H9 (cell line): Measurements from ENCODE around the gene SPRYD7. TPM values are rescaled to one million over a fixed set of nuclear protein-coding genes. Genes with fewer than 3 reads are reported as not detected.

ENCODE experiments used
- DNase-seq: peaks from one replicate; pipeline ENCODE4 v3.0.0-alpha.2; 2017
- H2AFZ ChIP-seq: one replicate; pipeline ENCODE4 v1.6.1; 2013; ENCODE audit warnings: mild to moderate bottlenecking, low read length, control low read depth, moderate library complexity
- H2AK5ac ChIP-seq: 2 replicates; pipeline ENCODE4 v1.6.1; 2013; ENCODE audit warnings: low read length, control low read depth, mixed read lengths; ENCODE audit not compliant: insufficient read length
- H2BK120ac ChIP-seq: one replicate; pipeline ENCODE4 v1.6.1; 2013; ENCODE audit warnings: low read depth, mild to moderate bottlenecking, low read length, control low read depth, inconsistent platforms; ENCODE audit not compliant: poor library complexity, severe bottlenecking
- H2BK12ac ChIP-seq: 2 replicates; pipeline ENCODE4 v1.6.1; 2013; ENCODE audit warnings: low read length, control low read depth, mixed read lengths, low read depth; ENCODE audit not compliant: insufficient read length
- H2BK15ac ChIP-seq: 2 replicates; pipeline ENCODE4 v1.6.1; 2013; ENCODE audit warnings: low read depth, low read length, control low read depth
- H2BK20ac ChIP-seq: one replicate; pipeline ENCODE4 v1.6.1; 2013; ENCODE audit warnings: low read depth, mild to moderate bottlenecking, low read length, control low read depth, inconsistent platforms; ENCODE audit not compliant: poor library complexity, severe bottlenecking
- H2BK5ac ChIP-seq: 2 replicates; pipeline ENCODE4 v1.6.1; 2013; ENCODE audit warnings: low read length, control low read depth, mixed read lengths; ENCODE audit not compliant: insufficient read length
- H3K14ac ChIP-seq: 2 replicates; pipeline ENCODE4 v1.6.1; 2013; ENCODE audit warnings: low read length, control low read depth; ENCODE audit not compliant: insufficient read depth
- H3K18ac ChIP-seq: 2 replicates; pipeline ENCODE4 v1.6.1; 2013; ENCODE audit warnings: low read depth, mild to moderate bottlenecking, mixed read lengths, low read length, control low read depth; ENCODE audit not compliant: insufficient read length
- H3K23ac ChIP-seq: 2 replicates; pipeline ENCODE4 v1.6.1; 2013; ENCODE audit warnings: low read length, control low read depth, mixed read lengths, low read depth; ENCODE audit not compliant: insufficient read length
- H3K23me2 ChIP-seq: 2 replicates; pipeline ENCODE4 v1.6.1; 2013; ENCODE audit warnings: low read depth, mild to moderate bottlenecking, mixed read lengths, low read length, control low read depth; ENCODE audit not compliant: insufficient read length, poor library complexity, severe bottlenecking
- H3K27ac ChIP-seq: 2 replicates; pipeline ENCODE4 v1.5.1; 2013; ENCODE audit warnings: low read length, control low read depth, mixed read lengths, low read depth; ENCODE audit not compliant: insufficient read length
- H3K27me3 ChIP-seq: 2 replicates; pipeline ENCODE4 v1.6.1; 2013; ENCODE audit warnings: low read length, control low read depth, inconsistent platforms; ENCODE audit not compliant: insufficient read depth
- H3K4ac ChIP-seq: 2 replicates; pipeline ENCODE4 v1.6.1; 2013; ENCODE audit warnings: low read depth, mild to moderate bottlenecking, control low read depth, inconsistent platforms, low read length, moderate library complexity
- H3K4me1 ChIP-seq: 2 replicates; pipeline ENCODE4 v1.6.1; 2013; ENCODE audit warnings: low read length, control low read depth, inconsistent platforms; ENCODE audit not compliant: insufficient read depth
- H3K4me2 ChIP-seq: 2 replicates; pipeline ENCODE4 v1.6.1; 2013; ENCODE audit warnings: low read length, control low read depth, mixed read lengths; ENCODE audit not compliant: insufficient read length, insufficient read depth
- H3K56ac ChIP-seq: 2 replicates; pipeline ENCODE4 v1.6.1; 2013; ENCODE audit warnings: low read depth, mild to moderate bottlenecking, mixed read lengths, low read length, control low read depth; ENCODE audit not compliant: insufficient read length
- H3K79me1 ChIP-seq: 2 replicates; pipeline ENCODE4 v1.6.1; 2013; ENCODE audit warnings: low read depth, mild to moderate bottlenecking, moderate library complexity, low read length, control low read depth, inconsistent platforms; ENCODE audit not compliant: insufficient read depth, poor library complexity, severe bottlenecking
- H3K79me2 ChIP-seq: 2 replicates; pipeline ENCODE4 v1.6.1; 2013; ENCODE audit warnings: low read length, control low read depth, inconsistent platforms; ENCODE audit not compliant: insufficient read depth
- H3K9ac ChIP-seq: 2 replicates; pipeline ENCODE4 v1.6.1; 2013; ENCODE audit warnings: low read length, control low read depth, mixed read lengths; ENCODE audit not compliant: insufficient read length; ENCODE audit errors: extremely low read depth
- H3K9me3 ChIP-seq: one replicate; pipeline ENCODE4 v1.6.1; 2013; ENCODE audit warnings: low read depth, low read length, inconsistent platforms; ENCODE audit not compliant: control insufficient read depth
- H3T11ph ChIP-seq: one replicate; pipeline ENCODE4 v1.6.1; 2013; ENCODE audit warnings: mild to moderate bottlenecking, low read length, control low read depth, inconsistent platforms
- H4K20me1 ChIP-seq: one replicate; pipeline ENCODE4 v1.6.1; 2013; ENCODE audit not compliant: control insufficient read depth, insufficient read length, insufficient read depth
- H4K5ac ChIP-seq: 2 replicates; pipeline ENCODE4 v1.6.1; 2013; ENCODE audit warnings: low read depth, mild to moderate bottlenecking, mixed read lengths, low read length, control low read depth; ENCODE audit not compliant: insufficient read length
- H4K8ac ChIP-seq: replicated peaks from 2 replicates; pipeline ENCODE4 v1.6.1; 2013; ENCODE audit warnings: low read length, control low read depth, mixed read lengths, low read depth; ENCODE audit not compliant: insufficient read length
- H4K91ac ChIP-seq: 2 replicates; pipeline ENCODE4 v1.6.1; 2013; ENCODE audit warnings: low read depth, mild to moderate bottlenecking, moderate library complexity, mixed read lengths, low read length, control low read depth; ENCODE audit not compliant: insufficient read length
- H3K27ac Mint-ChIP-seq, 3 experiments: 2 replicates in 2 of 3; 3 replicates in 1 of 3; pipeline ENCODE4 v1.8.0; 2020 to 2021; ENCODE audit warnings: mixed read lengths in 3 of 3, mild to moderate bottlenecking in 1 of 3, moderate library complexity in 1 of 3
- H3K27me3 Mint-ChIP-seq: 2 replicates; pipeline ENCODE4 v1.8.0; 2021; ENCODE audit warnings: low read depth, mild to moderate bottlenecking, moderate library complexity, mixed read lengths
- H3K36me3 Mint-ChIP-seq, 3 experiments: 2 replicates in 2 of 3; 3 replicates in 1 of 3; pipeline ENCODE4 v1.8.0; 2020 to 2021; ENCODE audit warnings: low read depth in 3 of 3, mixed read lengths in 3 of 3; ENCODE audit not compliant: insufficient read depth in 1 of 3
- H3K4me1 Mint-ChIP-seq, 2 experiments: 2 replicates each; pipeline ENCODE4 v1.8.0; 2020; ENCODE audit warnings: mixed read lengths in 2 of 2
- H3K4me3 Mint-ChIP-seq, 2 experiments: 2 replicates in 1 of 2; 3 replicates in 1 of 2; pipeline ENCODE4 v1.8.0; 2020 to 2021; ENCODE audit warnings: mild to moderate bottlenecking in 2 of 2, mixed read lengths in 2 of 2, moderate library complexity in 1 of 2
- H3K9me3 Mint-ChIP-seq, 2 experiments: 2 replicates in 1 of 2; 3 replicates in 1 of 2; pipeline ENCODE4 v1.8.0; 2020; ENCODE audit warnings: mild to moderate bottlenecking in 2 of 2, mixed read lengths in 2 of 2, moderate library complexity in 1 of 2
- CTCF ChIP-seq: fragments of 200-600 bp; sonication (generic); conservative IDR thresholded peaks from 3 replicates; pipeline ENCODE4 v1.8.0; 2021; ENCODE audit warnings: antibody characterized with exemption, mild to moderate bottlenecking
- WGBS: extraction: QIAGEN DNeasy Blood & Tissue Kit; methylation state at CpG from one replicate; pipeline ENCODE4 v1.1.7; 2013; ENCODE audit warnings: missing lambda C conversion rate, low lambda C conversion rate, mixed read lengths; ENCODE audit not compliant: insufficient read length; ENCODE audit errors: extremely low coverage; 5-methylcytosine and 5-hydroxymethylcytosine counted together
- total RNA-seq: library from RNA; stranded (reverse); gene quantifications from 2 replicates; pipeline ENCODE4 v1.2.1, GENCODE V29; 2021

SPRYD7 gene
- total RNA-seq, 1 experiment from 2014 or later: 1.8 TPM

GRCh38 chr13:49874430-49874829 is 61.7 kb downstream of the SPRYD7 start:
- Histone ChIP-seq H3K23me2 (no peaks in the 10 kb centered on the region), H2BK12ac (no peak overlapping the region), H3K79me2 (no peaks in the 10 kb centered on the region), H2BK15ac (no peak overlapping the region), H4K91ac (no peak overlapping the region), H2BK120ac (no peak overlapping the region), H4K20me1 (no peaks in the 10 kb centered on the region), H4K8ac (no peak overlapping the region), H3K4me2 (no peak overlapping the region), H3K9ac (no peak overlapping the region), H4K5ac (no peak overlapping the region), H3T11ph (no peak overlapping the region), H3K79me1 (no peaks in the 10 kb centered on the region), H3K14ac (no peak overlapping the region), H3K4ac (no peak overlapping the region), H3K4me1 (no peaks in the 10 kb centered on the region), H3K23ac (no peak overlapping the region), H3K56ac (no peak overlapping the region), H3K27ac (no peak overlapping the region), H3K27me3 (no peaks in the 10 kb centered on the region), H2BK20ac (no peak overlapping the region), H3K9me3 (peaks cover 25% of the 10 kb centered on the region), H2AK5ac (no peak overlapping the region), H3K18ac (no peak overlapping the region), H2AFZ (no peak overlapping the region), H2BK5ac (no peak overlapping the region)
- no peak for TF ChIP-seq CTCF
- Mint-ChIP-seq H3K4me1 (0 out of 4 replicates have a peak, but pooled peaks cover 0 to 2% of the 10 kb centered on the region in 2 experiments), H3K27ac (no peak overlapping the region), H3K4me3 (no peak overlapping the region), H3K36me3 (peaks cover 13 to 38% (median 31%) of the 10 kb centered on the region in 3 experiments), H3K27me3 (peaks cover 6% of the 10 kb centered on the region), H3K9me3 (peaks cover 57 to 69% of the 10 kb centered on the region in 2 experiments)
- WGBS: no CpG with 5 or more reads among the region's 3 CpGs
- DNase-seq: no peak
